SK-N-MC (cell line): Measurements from ENCODE around the gene APCDD1.

Experiments
- DNase-seq: peaks from one replicate; pipeline ENCODE4 v3.0.0-alpha.2; 2011; ENCODE audit warnings: low read depth, low spot score
- H3K27ac ChIP-seq: fragments of 200-600 bp; sonication (generic); 2 replicates; pipeline ENCODE4 v1.5.1; 2016; ENCODE audit warnings: mixed run types
- H3K36me3 ChIP-seq: fragments of 200-600 bp; sonication (generic); 2 replicates; pipeline ENCODE4 v1.6.1; 2017; ENCODE audit warnings: antibody characterized with exemption, low read length, mixed read lengths; ENCODE audit not compliant: insufficient read depth
- H3K4me3 ChIP-seq: fragments of 200-600 bp; sonication (generic); 2 replicates; pipeline ENCODE4 v1.5.1; 2016
- H3K9ac ChIP-seq: fragments of 200-600 bp; sonication (generic); 2 replicates; pipeline ENCODE4 v1.8.0; 2017; ENCODE audit warnings: mixed run types, mixed read lengths; ENCODE audit not compliant: insufficient read length
- H3K9me3 ChIP-seq: fragments of 200-600 bp; sonication (generic); 2 replicates; pipeline ENCODE4 v1.6.1; 2017; ENCODE audit warnings: low read depth, mild to moderate bottlenecking, antibody characterized with exemption, low read length, moderate library complexity, mixed read lengths
- EZH2 ChIP-seq: fragments of 200-600 bp; sonication (generic); IDR thresholded peaks from one replicate; pipeline ENCODE4 v1.6.1; 2017; ENCODE audit warnings: antibody characterized with exemption
- FOXP2 ChIP-seq: optimal IDR thresholded peaks from 2 replicates; pipeline ENCODE3; 2011; ENCODE audit warnings: mild to moderate bottlenecking, moderate library complexity; ENCODE audit not compliant: insufficient read depth; ENCODE audit errors: extremely low read length, control extremely low read depth
- POLR2AphosphoS5 ChIP-seq: IDR thresholded peaks from 2 replicates; pipeline ENCODE4 v1.6.1; 2012; ENCODE audit warnings: mild to moderate bottlenecking, low read depth, low read length, borderline replicate concordance

APCDD1 gene

GRCh38 chr18:10525371-10525691 is 70.9 kb downstream of the APCDD1 start:
- TF ChIP-seq FOXP2 (no peak), EZH2 (no peak), POLR2AphosphoS5 (no peak)

GRCh38 chr18:10525697-10526560 is 71.5 kb downstream of the APCDD1 start, which contains the start of gene NAPG:
TSS of gene NAPG (plus strand) at chr18:10526027. CDS start at chr18:10526103, 76 bp downstream.
- Histone ChIP-seq H3K4me3 (peak within 1 kb of the TSS; percentile 81), H3K9me3 (no peaks in the 10 kb centered on the region), H3K9ac (peak within 1 kb of the TSS; percentile 77), H3K27ac (peak within 1 kb of the TSS; percentile 59), H3K36me3 (peaks cover 4% of the 10 kb centered on the region; the same call in 1 of the 2 replicates)
- DNase-seq: no peak
- no peak for TF ChIP-seq FOXP2
- peak; percentile 76 for TF ChIP-seq POLR2AphosphoS5
- no peak for TF ChIP-seq EZH2

More at GRCh38 chr18:10525371-10525691, 70.9 kb downstream of the APCDD1 start:
- no peak overlapping the region for H3K9ac ChIP-seq
- H3K9me3 ChIP-seq: no peaks in the 10 kb centered on the region
- H3K27ac ChIP-seq: peak overlapping the region; percentile 50
- H3K4me3 ChIP-seq: peak overlapping the region; percentile 81
- no peak for DNase-seq
- no peaks in the 10 kb centered on the region for H3K36me3 ChIP-seq

GRCh38 chr18:10526561-10526949 is 72.1 kb downstream of the APCDD1 start:
- no peak for DNase-seq
- TF ChIP-seq POLR2AphosphoS5 (no peak), EZH2 (no peak), FOXP2 (no peak)
- no peak overlapping the region for H3K27ac ChIP-seq
- peak overlapping the region; percentile 77 for H3K9ac ChIP-seq
- H3K4me3 ChIP-seq: peak overlapping the region; percentile 81
- H3K36me3 ChIP-seq: peaks cover 4% of the 10 kb centered on the region; the same call in 1 of the 2 replicates
- H3K9me3 ChIP-seq: no peaks in the 10 kb centered on the region

- no peak for DNase-seq
Observed at GRCh38 chr18:10528439-10528838, 74.0 kb downstream of the APCDD1 start.

DNA sequence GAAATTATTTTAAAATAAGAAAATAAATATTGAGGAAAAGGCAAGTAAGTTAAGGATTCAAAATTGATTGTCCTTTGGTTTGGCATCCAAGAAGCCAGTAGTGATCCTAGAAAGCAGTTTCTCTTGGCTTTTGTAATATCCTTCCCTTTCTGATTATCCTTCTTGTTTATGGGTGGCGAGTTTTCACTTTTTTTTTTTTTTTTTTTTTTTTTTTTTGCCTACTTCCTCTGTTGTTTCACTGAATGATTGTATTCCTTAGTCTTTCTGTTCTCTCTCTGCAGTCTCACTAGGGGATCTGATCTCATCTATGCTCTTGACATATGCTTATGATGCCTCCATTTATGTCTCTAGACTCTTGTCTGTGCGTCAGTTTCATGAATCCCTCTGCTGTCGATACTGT is 75.6 kb downstream of the APCDD1 start:
- TF ChIP-seq EZH2 (no peak), POLR2AphosphoS5 (no peak), FOXP2 (no peak)

More at GRCh38 chr18:10528439-10528838, 74.0 kb downstream of the APCDD1 start:
- TF ChIP-seq POLR2AphosphoS5 (no peak), FOXP2 (no peak), EZH2 (no peak)
- peak overlapping the region; percentile 40; the same call in 1 of the 2 replicates for H3K4me3 ChIP-seq
- peaks cover 19% of the 10 kb centered on the region; the same call in 1 of the 2 replicates for H3K36me3 ChIP-seq
- no peak overlapping the region for H3K9ac ChIP-seq
- no peaks in the 10 kb centered on the region for H3K9me3 ChIP-seq
- H3K27ac ChIP-seq: no peak overlapping the region

GRCh38 chr18:10530852-10531251 is 76.4 kb downstream of the APCDD1 start:
- no peaks in the 10 kb centered on the region for H3K9me3 ChIP-seq
- H3K9ac ChIP-seq: no peak overlapping the region
- no peak for DNase-seq

More for the DNA sequence above, 75.6 kb downstream of the APCDD1 start:
- no peaks in the 10 kb centered on the region for H3K9me3 ChIP-seq
- no peak overlapping the region for H3K27ac ChIP-seq
- H3K9ac ChIP-seq: no peak overlapping the region
- H3K4me3 ChIP-seq: no peak overlapping the region
- no peak for DNase-seq
- peaks cover 32% of the 10 kb centered on the region for H3K36me3 ChIP-seq

GRCh38 chr18:10533111-10533510 is 78.7 kb downstream of the APCDD1 start:
- no peak for TF ChIP-seq POLR2AphosphoS5
- TF ChIP-seq EZH2: no peak
- no peak for TF ChIP-seq FOXP2
- peaks cover 52% of the 10 kb centered on the region for H3K36me3 ChIP-seq
- DNase-seq: no peak
- H3K4me3 ChIP-seq: no peak overlapping the region
- no peaks in the 10 kb centered on the region for H3K9me3 ChIP-seq
- no peak overlapping the region for H3K9ac ChIP-seq
- no peak overlapping the region for H3K27ac ChIP-seq

More at GRCh38 chr18:10530852-10531251, 76.4 kb downstream of the APCDD1 start:
- no peak overlapping the region for H3K27ac ChIP-seq
- H3K4me3 ChIP-seq: no peak overlapping the region
- H3K36me3 ChIP-seq: peaks cover 34% of the 10 kb centered on the region
- TF ChIP-seq POLR2AphosphoS5: no peak
- TF ChIP-seq FOXP2: no peak
- no peak for TF ChIP-seq EZH2

DNA sequence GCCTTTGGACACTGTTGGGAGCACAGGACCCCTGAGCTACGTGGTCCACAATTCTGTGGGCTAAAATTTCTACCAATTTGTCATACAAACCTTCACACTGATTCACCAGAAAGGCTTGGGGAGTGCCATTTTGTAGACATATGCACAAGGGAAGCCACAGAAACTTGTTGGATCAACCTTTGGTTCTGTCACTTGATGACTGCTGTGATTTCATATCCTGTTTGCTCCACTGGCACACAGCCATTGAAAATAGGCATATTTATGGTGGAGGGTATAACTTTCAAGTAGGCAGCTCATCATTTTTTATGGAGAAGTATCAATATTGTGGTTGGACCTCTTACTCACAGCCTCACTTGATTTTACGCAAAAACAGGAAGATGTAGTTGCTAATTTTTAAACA is 81.8 kb downstream of the APCDD1 start:
- no peak for DNase-seq
- H3K4me3 ChIP-seq: no peak overlapping the region
- no peak overlapping the region for H3K27ac ChIP-seq
- H3K9ac ChIP-seq: no peak overlapping the region
- H3K9me3 ChIP-seq: no peaks in the 10 kb centered on the region
- peaks cover 79% of the 10 kb centered on the region for H3K36me3 ChIP-seq
- TF ChIP-seq POLR2AphosphoS5: no peak
- TF ChIP-seq EZH2: no peak
- TF ChIP-seq FOXP2: no peak
